DMS79 treated with DMSO at 0.1 percent for 48 hours (cell line): Measurements from ENCODE around the gene MYO1A.
A peak's percentile ranks its signal among the peaks of the same experiment; 100 is the strongest.

ENCODE experiments used
- DNase-seq: peaks from one replicate; lab custom pipeline; 2025; lab: John Stamatoyannopoulos, UW

MYO1A gene

DNA sequence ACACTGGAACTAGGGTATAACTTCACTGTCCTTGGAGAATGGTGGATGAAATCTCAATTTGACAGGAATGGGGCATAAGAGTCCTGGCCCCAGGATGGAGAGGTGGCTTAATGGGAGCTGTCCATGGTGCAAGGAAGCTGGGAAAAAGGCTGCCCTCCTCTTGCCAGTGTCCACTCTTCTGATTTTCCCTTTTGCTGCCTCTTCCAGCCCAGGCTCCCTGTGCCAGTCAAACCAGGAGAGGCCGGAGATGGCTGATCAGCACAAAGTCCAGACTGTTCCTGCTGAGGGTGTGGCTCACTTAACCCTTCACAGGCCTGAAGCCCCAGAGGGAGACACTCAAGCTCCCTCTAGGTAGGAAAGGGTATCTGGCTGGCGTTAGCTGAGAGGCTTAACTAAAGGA, at the start of gene MYO1A:
Gene MYO1A (minus strand): TSS at position 240 of the 400 bp plus-strand sequence. CDS start 1,806 bp downstream, outside the sequence.
- no peak for DNase-seq

DNA sequence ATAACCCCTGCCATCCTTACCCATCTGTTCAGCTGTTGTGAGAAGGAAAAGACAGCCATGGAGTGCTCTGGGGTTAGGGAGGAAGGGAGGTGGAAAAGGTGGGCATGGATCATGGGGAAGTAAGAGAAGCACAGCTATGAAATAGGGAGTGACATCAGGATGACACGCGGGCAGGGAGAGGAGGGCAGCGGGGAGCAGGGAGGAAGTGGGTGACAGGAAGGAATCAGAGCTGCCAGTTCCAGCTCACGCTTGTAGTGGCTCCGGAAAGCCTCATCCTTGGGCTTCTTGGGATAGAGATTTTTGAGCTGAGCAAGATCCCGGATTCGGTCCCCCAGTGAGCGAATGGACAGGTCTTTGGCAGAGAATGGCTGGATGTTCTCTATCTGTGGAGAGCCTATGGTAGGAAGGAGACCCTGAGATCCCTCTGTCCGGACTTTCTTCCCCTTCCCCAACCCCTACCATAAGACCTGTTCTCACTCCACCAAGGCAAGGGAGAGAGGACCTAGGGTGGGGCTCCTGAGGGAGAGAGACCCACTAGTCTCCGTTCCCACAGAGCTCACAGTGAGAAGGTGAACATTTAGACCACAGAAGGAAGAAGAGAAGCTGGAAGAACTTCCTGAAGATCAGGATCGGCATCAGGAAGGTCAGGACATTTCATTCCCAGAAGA, 49.3 kb upstream of the MYO1A start:
- DNase-seq, result no peak

DNA sequence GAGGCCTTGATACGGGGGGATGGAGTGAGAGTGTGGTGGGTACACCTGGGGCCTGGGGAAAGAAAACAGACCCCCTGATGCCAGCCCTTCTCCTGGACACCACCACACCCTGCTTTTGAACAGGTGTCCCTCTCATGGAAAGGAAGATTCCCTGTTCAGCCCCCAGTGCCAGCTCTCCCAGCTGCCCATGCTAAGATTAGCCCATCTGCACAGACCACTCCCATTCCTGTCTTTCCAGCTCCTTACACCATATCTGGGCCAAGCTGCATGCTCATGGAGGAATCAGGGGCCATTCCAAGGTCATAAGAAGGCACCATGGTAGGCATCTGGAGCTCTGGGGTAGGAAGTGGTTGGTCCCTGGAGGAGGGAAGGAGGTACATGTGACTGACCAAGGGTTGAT, 48.6 kb upstream of the MYO1A start:
- no peak for DNase-seq

- DNase-seq, result no peak
These were observed 47.6 kb upstream of the MYO1A start for GRCh38 chr12:57097554-57097835.

DNA sequence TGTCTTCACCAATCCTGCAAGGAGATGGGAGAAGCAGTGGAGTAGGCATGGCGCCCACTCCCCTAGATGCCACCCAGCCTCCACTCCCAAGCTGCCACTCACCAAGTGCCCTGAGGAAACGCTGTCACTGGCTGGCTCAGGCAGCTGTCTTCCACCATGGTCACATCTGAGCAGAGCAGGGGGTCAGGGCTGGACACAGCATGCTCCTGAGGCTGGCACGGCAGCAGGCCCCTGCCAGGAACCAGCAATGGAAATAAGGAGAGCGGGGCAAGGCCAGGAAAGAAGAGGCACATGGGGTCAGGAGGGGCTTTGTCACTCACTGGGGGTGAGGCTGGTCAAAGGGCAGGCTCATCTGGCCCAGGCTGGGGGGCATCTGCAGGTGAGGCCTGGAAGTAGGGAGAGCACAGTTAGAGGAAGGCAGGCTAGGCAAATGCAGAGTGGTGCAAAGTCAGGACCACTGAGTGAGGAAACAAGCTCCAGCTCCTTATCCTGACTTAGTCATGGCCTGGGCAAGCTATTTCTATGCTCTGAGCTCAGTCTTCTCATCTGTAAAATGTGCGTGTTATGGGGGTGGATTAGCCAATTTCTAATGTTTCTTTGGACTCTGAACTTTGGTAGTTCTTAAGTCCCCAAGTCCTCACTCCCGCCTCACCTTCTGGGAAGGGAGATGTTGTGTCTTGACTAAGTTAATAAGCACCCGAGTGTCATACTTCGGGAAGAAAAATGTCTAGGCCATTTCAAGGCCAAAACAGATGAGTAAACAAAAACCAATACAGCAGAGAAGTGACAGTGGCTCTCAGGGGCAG, 47.0 kb upstream of the MYO1A start:
- no peak for DNase-seq

- peak; percentile 16 for DNase-seq
These were observed 46.2 kb upstream of the MYO1A start for GRCh38 chr12:57096099-57096572.

GRCh38 chr12:57095440-57095839, 45.5 kb upstream of the MYO1A start:
- DNase-seq, result no peak

- DNase-seq, result no peak
These were observed 44.6 kb upstream of the MYO1A start for GRCh38 chr12:57094208-57095160.

DNA sequence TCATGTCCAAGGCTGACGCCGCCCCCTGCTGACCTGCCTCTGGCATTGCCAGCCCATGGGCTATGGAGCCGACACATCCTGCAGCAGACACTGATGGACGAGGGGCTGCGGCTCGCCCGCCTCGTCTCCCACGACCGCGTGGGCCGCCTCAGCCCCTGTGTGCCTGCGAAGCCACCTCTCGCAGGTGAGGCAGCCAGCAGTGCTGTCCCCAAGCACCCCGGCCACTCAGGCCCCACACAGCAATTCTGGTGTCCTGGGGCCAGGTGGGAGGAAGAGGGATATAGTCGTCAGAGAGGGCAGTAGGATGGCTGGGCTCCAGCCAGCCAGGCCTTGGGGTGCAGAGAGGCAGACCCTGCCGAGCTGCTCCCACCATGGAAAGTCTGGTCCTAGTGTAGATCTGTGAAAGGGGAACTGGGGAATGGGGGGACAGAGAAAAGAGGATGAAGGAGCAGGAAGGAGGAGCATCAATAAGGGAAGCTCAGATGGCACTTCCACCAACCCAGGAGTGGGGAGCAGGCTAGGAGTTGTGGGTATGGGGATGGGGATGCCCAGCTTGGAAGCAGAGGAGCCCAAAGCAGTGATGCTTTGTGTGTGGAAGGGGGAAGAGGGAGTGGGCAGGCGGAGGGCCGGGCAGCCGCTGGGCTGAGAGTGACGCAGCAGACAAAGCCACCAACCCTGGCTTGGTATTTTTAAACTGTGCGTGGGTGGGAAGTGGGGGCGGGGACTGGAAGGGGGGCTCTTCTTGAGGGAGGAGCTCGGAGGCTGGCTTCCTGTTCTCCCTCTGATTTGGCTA, 43.7 kb upstream of the MYO1A start:
- DNase-seq, result no peak

GRCh38 chr12:57092876-57093414, 43.0 kb upstream of the MYO1A start:
- no peak for DNase-seq

DNA sequence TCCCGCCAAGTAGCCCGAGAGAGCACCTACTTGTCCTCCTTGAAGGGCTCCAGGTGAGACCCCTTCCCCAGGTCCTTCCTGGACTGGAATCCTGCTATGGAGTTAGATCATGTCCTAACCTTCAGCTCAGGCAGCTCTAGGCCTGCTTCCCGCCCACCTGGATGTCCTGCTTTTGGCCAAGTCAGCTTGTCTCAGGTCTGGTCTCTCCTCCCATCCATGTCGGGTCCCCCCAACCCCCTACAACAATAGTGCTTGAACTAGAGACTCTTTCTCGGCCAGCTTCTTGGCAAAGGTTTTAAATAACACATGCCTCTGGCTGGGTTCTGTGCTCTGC, 42.6 kb upstream of the MYO1A start:
- DNase-seq, result no peak

- DNase-seq, result no peak
These were observed 42.0 kb upstream of the MYO1A start for GRCh38 chr12:57091638-57092528.

- no peak for DNase-seq
These were observed 41.2 kb upstream of the MYO1A start for GRCh38 chr12:57090924-57091637.

GRCh38 chr12:57090490-57090889, 40.6 kb upstream of the MYO1A start:
- DNase-seq, result no peak

- DNase-seq, result peak; percentile 12
These were observed 39.6 kb upstream of the MYO1A start for GRCh38 chr12:57089271-57090245.

- DNase-seq, result peak; percentile 36
These were observed 38.7 kb upstream of the MYO1A start, which contains the start of gene NAB2 for GRCh38 chr12:57088354-57089270. Gene NAB2, plus strand, starts transcription at chr12:57089114. Its CDS starts 158 bp downstream, at chr12:57089272.

GRCh38 chr12:57087691-57088353, 37.9 kb upstream of the MYO1A start:
- peak; percentile 36 for DNase-seq
